ENCODE data around the gene PLEKHB1.

DNA sequence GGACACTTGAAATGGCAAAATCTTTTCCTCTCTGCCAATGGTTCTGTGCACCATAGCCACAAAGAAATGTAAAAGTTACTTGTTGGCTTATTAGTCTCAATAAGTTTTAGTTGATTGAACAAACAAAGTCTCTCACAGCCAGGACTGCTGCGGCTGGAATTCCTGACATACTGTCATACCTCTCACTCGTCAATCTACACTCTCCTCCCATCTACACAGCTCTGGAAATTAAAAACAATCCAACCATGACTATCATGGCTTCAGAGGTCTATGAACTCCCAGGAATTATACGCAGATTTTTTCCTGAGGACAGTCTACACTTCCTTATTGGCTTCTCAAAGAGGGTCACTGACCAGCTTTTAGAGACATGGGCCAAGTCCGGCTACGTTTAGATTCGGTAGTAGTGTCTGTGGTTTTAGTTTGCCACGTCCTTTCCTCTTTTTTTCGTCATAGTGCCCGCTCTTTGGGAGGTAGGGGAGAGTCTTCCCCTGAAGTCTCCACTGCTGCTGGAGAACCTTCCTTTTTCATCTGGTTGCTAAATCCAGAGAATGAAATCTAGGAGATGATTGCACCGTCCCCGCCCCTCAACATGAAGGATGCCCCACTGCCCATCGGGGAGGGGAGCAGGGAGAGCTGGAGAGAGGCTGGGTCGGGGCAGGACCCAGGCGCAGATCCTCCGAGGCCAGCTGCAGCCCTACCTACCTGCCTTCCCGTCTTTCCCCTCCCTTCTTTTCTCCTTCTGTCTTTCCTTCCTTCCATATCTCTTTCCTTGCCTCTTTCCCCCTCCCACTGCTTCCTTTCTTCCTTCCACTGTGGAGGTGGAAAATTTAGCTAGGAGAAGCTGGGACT is 1.0 kb upstream of the PLEKHB1 start:
- TF ChIP-seq CTCF (conservative IDR thresholded peaks at IDR 0.05 in 1 of 2, IDR thresholded peaks at IDR 0.05 in 1 of 2; ENCODE audit: low read depth in 1 of 2, low read length in 2 of 2) (no peak), EZH2 (IDR thresholded peaks at IDR 0.05; ENCODE audit: low read length, missing control alignments) (no peak)

All from fibroblast of lung (primary cell).